ENCODE results near the gene DENND5A.

- TF ChIP-seq YY1 (IDR thresholded peaks at IDR 0.05; ENCODE audit: borderline replicate concordance in 1 of 3, control insufficient read depth in 1 of 3, extremely low read depth in 1 of 3, insufficient read depth in 3 of 3, insufficient read length in 1 of 3, insufficient replicate concordance in 2 of 3, low read depth in 1 of 3, low read length in 2 of 3) (no peak), RAD21 (CRISPR knock-in tag; conservative IDR thresholded peaks at IDR 0.05 in 1 of 2, IDR thresholded peaks at IDR 0.05 in 1 of 2) (no peak), ATF1 (CRISPR knock-in tag; IDR thresholded peaks at IDR 0.05) (no peak), ATF1 (tag; IDR thresholded peaks at IDR 0.05) (peak; percentile 39; the same call in 1 of the 2 replicates), NFE2L1 (tag; IDR thresholded peaks at IDR 0.05; ENCODE audit: borderline replicate concordance, low read depth) (peak; percentile 87), PML (IDR thresholded peaks at IDR 0.05; ENCODE audit: low read length) (no peak), CTCF (IDR thresholded peaks at IDR 0.05 in 2 of 3, conservative IDR thresholded peaks at IDR 0.05 in 1 of 3; ENCODE audit: insufficient read depth in 2 of 3, low read depth in 1 of 3, low read length in 3 of 3) (no peak), EHMT2 (IDR thresholded peaks at IDR 0.05) (no peak), BACH1 (tag; IDR thresholded peaks at IDR 0.05) (peak; percentile 71), ATF3 (IDR thresholded peaks at IDR 0.05) (0 out of 2 replicates have a peak, but pooled peaks have one; percentile 42), ATF3 (CRISPR knock-in tag; conservative IDR thresholded peaks at IDR 0.05) (no peak), U2AF1 (optimal IDR thresholded peaks at IDR 0.05; ENCODE audit: low read depth, low read length) (no peak)
These were observed 1.3 kb downstream of the DENND5A start for GRCh38 chr11:9263840-9264315.
